Measurements from ENCODE around the gene ELL. TPM values are rescaled to one million over a fixed set of nuclear protein-coding genes. Genes with fewer than 3 reads are reported as not detected.
A peak's percentile ranks its signal among the peaks of the same experiment; 100 is the strongest.

The ELL gene
- total RNA-seq, 1 donor from 2014 or later, result 23.6 TPM

DNA sequence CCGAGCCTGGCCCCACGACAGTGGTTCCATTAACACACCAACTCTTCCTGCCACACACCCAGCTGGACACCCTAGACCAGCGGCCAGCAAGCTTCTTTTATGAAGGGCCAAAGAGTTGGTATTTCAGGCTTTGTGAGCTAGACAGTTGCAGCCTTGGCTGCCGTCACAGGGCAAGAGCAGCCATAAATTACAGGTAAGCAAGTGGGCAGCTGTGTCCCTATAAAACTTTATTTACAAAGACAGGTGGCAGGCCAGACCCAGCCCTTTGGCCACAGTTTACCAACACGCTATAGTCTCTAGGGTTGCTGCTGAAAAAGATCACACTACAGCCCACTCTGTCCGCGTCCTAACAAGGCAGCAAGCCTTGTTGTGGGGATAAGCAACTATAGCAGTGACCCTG is 13.3 kb downstream of the ELL start:
- no peak for DNase-seq (ENCODE audit: low spot score)
- Mint-ChIP-seq H3K4me1 (ENCODE audit: low read depth) (peaks cover 34% of the 10 kb centered on the region), H3K36me3 (ENCODE audit: low read depth) (peaks cover 2% of the 10 kb centered on the region), H3K27ac (no peak overlapping the region), H3K4me3 (no peak overlapping the region), H3K9me3 (no peaks in the 10 kb centered on the region), H3K27me3 (ENCODE audit: insufficient read depth) (no peaks in the 10 kb centered on the region)
- intact Hi-C loops (cut with micrococcal nuclease), result no loop called here

DNA sequence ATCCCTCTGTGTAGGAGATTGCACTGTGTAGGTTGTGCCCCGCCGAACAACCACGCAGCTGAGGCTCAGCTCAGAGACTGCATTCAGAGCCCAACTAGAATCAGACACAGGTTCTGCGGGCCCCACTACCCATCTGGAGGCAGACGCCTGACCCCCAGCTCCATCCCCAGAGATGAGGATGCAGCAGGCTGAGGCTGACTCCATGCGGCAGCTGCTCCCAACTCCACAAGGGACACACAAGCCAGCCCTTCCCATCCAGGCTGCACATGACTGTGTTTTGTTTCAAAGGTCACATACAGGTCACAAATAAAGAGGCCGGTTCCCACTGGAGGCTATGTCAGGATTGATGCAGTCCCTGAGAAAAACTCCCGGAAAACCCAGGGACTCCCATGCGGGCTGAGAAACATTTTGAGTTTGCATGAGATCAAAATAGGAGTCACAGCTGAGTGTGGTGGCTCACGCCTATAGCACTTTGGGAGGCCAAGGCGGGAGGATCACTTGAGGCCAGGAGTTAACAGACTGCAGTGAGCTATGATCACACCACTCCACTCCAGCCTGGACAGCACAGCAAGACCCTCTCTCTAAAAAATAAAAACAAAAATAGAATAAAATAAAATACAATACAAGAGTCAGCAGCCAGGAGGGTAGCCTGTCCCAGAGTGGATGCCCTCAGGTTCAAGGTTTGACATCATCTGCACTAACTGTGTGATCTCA is 14.0 kb downstream of the ELL start:
- DNase-seq (ENCODE audit: low spot score), result no peak
- intact Hi-C loops (cut with micrococcal nuclease), result no loop called here

GRCh38 chr19:18507021-18507726 is 14.7 kb downstream of the ELL start:
- Mint-ChIP-seq H3K4me1 (ENCODE audit: low read depth) (peaks cover 46% of the 10 kb centered on the region), H3K27ac (peak overlapping the region; percentile 82), H3K9me3 (no peaks in the 10 kb centered on the region), H3K36me3 (ENCODE audit: low read depth) (no peaks in the 10 kb centered on the region), H3K4me3 (peak overlapping the region; percentile 57), H3K27me3 (ENCODE audit: insufficient read depth) (no peaks in the 10 kb centered on the region)
- no peak for DNase-seq (ENCODE audit: low spot score)
- intact Hi-C loops (cut with micrococcal nuclease), result no loop called here

More for the DNA sequence above, 14.0 kb downstream of the ELL start:
- H3K4me3 Mint-ChIP-seq, result peak overlapping the region; percentile 57
- peaks cover 40% of the 10 kb centered on the region for H3K4me1 Mint-ChIP-seq (ENCODE audit: low read depth)
- H3K36me3 Mint-ChIP-seq (ENCODE audit: low read depth), result no peaks in the 10 kb centered on the region
- H3K27me3 Mint-ChIP-seq (ENCODE audit: insufficient read depth), result no peaks in the 10 kb centered on the region
- H3K27ac Mint-ChIP-seq, result peak overlapping the region; percentile 82
- no peaks in the 10 kb centered on the region for H3K9me3 Mint-ChIP-seq

DNA sequence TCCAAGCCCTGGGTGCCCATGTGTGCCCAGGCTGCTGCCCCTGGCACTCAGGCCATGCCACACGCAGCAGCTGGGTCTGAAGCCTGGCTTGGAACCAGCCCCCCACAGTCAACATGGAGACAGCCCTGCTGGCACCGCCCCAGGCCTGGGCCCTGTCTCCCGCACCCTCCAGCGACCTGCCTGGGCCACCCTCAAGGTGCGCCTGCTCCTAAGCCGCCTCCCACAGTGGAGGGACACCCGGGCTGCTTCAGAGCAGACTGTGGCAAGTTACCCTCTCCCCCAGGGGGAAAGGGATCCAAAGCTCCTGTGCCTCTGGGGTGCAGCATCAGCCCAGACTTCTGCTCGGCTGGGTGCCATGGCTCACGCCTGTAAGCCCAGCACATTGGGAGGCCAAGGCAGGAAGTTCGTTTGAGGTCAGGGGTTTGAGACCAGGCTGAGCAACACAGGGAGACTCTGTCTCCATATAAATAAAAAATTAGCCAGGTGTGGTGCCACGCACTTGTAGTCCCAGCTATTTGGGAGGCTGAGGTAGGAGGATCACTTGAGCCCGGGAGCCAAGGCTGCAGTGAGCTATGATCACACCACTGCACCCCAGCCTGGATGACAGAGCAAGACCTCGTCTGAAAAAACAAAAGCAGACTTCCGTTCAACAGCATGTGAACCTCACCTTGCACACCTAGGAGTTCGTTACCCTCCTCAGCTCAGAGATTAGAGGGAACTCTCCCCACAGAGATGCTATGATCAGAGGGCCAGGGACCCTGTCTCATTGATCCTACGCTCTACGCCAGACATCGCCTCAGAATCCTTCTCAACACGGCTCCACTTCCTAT is 15.6 kb downstream of the ELL start:
- Mint-ChIP-seq H3K36me3 (ENCODE audit: low read depth) (no peaks in the 10 kb centered on the region), H3K9me3 (no peaks in the 10 kb centered on the region), H3K4me1 (ENCODE audit: low read depth) (peaks cover 49% of the 10 kb centered on the region), H3K4me3 (no peak overlapping the region), H3K27ac (peak overlapping the region; percentile 82), H3K27me3 (ENCODE audit: insufficient read depth) (no peaks in the 10 kb centered on the region)
- intact Hi-C loops (cut with micrococcal nuclease), result no loop called here
- no peak for DNase-seq (ENCODE audit: low spot score)

DNA sequence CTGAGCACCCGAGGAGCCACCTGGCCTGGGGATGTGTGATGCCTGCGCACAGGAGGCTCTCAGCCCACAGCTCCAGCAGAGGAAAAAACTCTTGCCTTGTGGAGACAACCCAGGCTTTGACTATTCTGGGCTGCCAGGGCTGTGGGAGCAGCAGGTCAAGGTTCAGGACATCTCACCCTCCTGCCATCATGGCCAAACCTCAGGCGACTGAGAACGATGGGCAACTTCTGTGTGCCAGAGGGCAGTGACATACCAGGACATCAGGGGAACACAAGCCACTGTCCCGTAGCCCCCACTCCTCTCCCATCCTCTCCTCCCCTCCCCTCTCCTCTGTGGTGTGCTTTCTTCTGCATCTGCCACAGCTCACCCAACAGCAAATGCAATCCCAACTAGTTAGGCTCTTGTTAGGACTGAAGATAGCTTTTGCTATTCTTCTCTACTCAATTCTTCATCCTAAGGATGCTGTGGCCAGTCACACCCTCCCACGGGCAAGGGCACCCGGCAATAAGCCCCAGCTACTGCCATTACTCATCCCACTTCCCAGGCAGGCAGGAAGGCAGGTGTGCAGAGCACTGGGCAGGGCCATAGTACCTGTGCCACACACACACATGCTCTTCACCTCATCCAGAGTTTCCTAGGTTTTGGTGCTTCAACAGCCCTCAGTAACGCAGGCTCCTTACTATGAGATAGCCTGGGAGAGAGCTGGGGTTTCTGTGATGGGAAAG is 16.8 kb downstream of the ELL start:
- H3K27me3 Mint-ChIP-seq (ENCODE audit: insufficient read depth), result no peaks in the 10 kb centered on the region
- H3K4me1 Mint-ChIP-seq (ENCODE audit: low read depth), result peaks cover 60% of the 10 kb centered on the region
- no peak for DNase-seq (ENCODE audit: low spot score)
- peaks cover 2% of the 10 kb centered on the region for H3K36me3 Mint-ChIP-seq (ENCODE audit: low read depth)
- H3K4me3 Mint-ChIP-seq, result peak overlapping the region; percentile 20
- H3K9me3 Mint-ChIP-seq, result no peaks in the 10 kb centered on the region
- intact Hi-C loops (cut with micrococcal nuclease), result no loop called here
- H3K27ac Mint-ChIP-seq, result peak overlapping the region; percentile 27

DNA sequence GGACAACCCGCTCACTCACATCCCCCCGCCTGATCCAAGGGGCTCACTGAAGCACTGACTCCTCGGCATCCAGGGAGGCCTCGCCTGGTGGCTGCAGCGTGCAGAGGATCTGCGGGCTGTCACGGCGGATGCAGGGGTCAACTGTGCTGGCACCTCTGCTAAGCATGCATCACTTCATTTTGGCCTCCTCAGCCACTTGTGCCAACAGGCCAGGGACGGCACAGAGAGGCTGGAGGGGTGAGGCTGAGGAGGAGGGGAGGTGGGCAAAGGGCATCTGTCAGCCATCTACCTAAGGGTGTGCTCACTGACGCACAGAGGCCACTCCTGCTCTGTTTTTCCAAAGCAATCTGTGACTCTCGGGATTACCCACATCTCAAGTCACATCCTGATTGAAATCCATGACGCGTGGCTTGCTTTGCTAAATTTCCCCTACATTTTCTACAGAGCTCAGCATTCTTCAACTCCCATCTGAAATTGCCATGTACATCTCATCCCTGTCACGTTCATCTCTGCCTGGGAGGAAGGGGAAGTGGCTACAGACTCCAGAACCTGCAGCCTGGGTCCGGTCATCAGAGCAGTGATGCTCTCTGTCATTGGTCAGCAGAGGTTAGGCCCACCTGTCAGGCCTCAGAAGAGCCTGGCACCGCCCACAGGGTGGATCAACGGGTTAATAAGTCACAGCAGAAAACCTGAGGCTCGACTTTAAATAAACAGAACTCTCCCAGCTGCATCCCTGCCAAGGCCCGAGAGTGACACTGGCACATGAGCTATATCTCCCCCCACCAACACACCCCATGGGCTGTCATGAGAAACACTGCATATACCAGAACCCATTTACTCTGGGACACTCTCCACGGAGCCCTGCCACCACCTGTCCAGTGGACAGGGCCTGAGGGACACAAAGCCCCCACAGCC is 17.6 kb downstream of the ELL start:
- no peak overlapping the region for H3K4me3 Mint-ChIP-seq
- intact Hi-C loops (cut with micrococcal nuclease), result no loop called here
- no peak overlapping the region for H3K27ac Mint-ChIP-seq

GRCh38 chr19:18503337-18503970 is 18.4 kb downstream of the ELL start:
- no peak for DNase-seq (ENCODE audit: low spot score)
- H3K27ac Mint-ChIP-seq, result peak overlapping the region; percentile 52
- H3K4me3 Mint-ChIP-seq, result no peak overlapping the region
- H3K4me1 Mint-ChIP-seq (ENCODE audit: low read depth), result peaks cover 72% of the 10 kb centered on the region
- H3K27me3 Mint-ChIP-seq (ENCODE audit: insufficient read depth), result no peaks in the 10 kb centered on the region
- H3K9me3 Mint-ChIP-seq, result no peaks in the 10 kb centered on the region
- intact Hi-C loops (cut with micrococcal nuclease), result no loop called here
- H3K36me3 Mint-ChIP-seq (ENCODE audit: low read depth), result peaks cover 2% of the 10 kb centered on the region

More for the DNA sequence above, 17.6 kb downstream of the ELL start:
- no peaks in the 10 kb centered on the region for H3K27me3 Mint-ChIP-seq (ENCODE audit: insufficient read depth)
- no peaks in the 10 kb centered on the region for H3K9me3 Mint-ChIP-seq
- peaks cover 2% of the 10 kb centered on the region for H3K36me3 Mint-ChIP-seq (ENCODE audit: low read depth)
- peaks cover 66% of the 10 kb centered on the region for H3K4me1 Mint-ChIP-seq (ENCODE audit: low read depth)
- DNase-seq (ENCODE audit: low spot score), result no peak

DNA sequence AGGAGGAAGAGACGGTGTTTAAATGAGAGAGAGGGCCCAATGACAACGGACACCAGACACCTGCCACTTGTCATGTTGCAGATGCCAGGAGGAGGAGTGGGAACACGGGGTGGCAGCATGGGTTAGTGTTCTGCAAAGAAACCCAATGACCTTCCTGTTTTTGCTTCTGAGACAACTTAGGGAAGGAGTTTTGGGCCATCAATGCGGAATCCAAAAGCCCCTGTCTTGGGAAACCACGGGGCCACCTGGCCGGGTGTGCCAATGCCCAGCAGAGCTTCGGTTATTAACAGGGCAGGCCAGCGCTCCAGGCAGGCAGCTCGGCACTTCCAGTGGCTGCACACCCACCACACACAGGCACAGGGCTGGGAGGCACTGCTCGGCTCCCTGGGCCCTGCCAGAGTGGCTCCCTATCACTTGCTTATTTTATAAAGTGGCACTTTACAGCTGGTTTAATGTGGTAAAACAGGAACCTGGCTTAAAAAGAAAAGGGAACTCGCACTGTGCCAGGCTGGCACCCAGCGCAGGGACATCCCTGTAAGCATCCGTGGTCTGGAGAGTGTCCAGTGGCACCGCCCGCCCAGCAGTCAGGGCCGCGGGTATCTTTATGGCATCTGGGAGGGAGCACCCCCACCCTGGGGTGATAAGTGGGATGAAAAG is 19.1 kb downstream of the ELL start:
- intact Hi-C loops (cut with micrococcal nuclease), result no loop called here
- H3K4me3 Mint-ChIP-seq, result no peak overlapping the region
- DNase-seq (ENCODE audit: low spot score), result no peak
- peaks cover 2% of the 10 kb centered on the region for H3K36me3 Mint-ChIP-seq (ENCODE audit: low read depth)
- peak overlapping the region; percentile 52 for H3K27ac Mint-ChIP-seq
- no peaks in the 10 kb centered on the region for H3K9me3 Mint-ChIP-seq
- no peaks in the 10 kb centered on the region for H3K27me3 Mint-ChIP-seq (ENCODE audit: insufficient read depth)
- H3K4me1 Mint-ChIP-seq (ENCODE audit: low read depth), result peaks cover 70% of the 10 kb centered on the region

- Mint-ChIP-seq H3K4me1 (ENCODE audit: low read depth) (peaks cover 66% of the 10 kb centered on the region), H3K27me3 (ENCODE audit: insufficient read depth) (no peaks in the 10 kb centered on the region), H3K4me3 (no peak overlapping the region), H3K36me3 (ENCODE audit: low read depth) (peaks cover 2% of the 10 kb centered on the region), H3K9me3 (no peaks in the 10 kb centered on the region), H3K27ac (peak overlapping the region; percentile 41)
- intact Hi-C loops (cut with micrococcal nuclease), result no loop called here
- DNase-seq (ENCODE audit: low spot score), result no peak
Measured at GRCh38 chr19:18502246-18502637, 19.6 kb downstream of the ELL start.

- no peak overlapping the region for H3K27ac Mint-ChIP-seq
- H3K4me1 Mint-ChIP-seq (ENCODE audit: low read depth), result peaks cover 66% of the 10 kb centered on the region
- no peak overlapping the region for H3K4me3 Mint-ChIP-seq
- intact Hi-C loops (cut with micrococcal nuclease), result no loop called here
- no peaks in the 10 kb centered on the region for H3K27me3 Mint-ChIP-seq (ENCODE audit: insufficient read depth)
- H3K9me3 Mint-ChIP-seq, result no peaks in the 10 kb centered on the region
- DNase-seq (ENCODE audit: low spot score), result no peak
- peaks cover 2% of the 10 kb centered on the region for H3K36me3 Mint-ChIP-seq (ENCODE audit: low read depth)
Measured at GRCh38 chr19:18501832-18502231, 20.0 kb downstream of the ELL start.

DNA sequence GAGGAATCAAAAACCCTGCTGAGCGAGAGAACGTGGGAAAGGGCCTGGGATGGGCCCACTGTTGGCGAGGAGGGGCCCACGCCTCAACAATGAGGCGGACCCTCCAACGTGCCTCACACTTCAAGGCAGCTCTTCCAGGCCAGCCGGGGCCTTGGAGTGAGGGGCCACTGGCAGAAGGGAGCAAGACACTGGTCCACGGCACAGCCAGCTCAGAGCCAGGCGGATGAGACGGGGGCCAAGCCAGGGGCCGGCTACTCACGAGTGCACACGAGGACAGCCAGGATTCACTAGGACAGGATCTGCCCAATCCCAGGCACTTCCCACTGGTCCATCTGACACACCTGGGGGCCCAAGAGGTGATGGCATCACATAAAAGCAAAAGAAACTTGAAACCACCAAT is 20.5 kb downstream of the ELL start:
- no peaks in the 10 kb centered on the region for H3K9me3 Mint-ChIP-seq
- no peak overlapping the region for H3K4me3 Mint-ChIP-seq
- peaks cover 2% of the 10 kb centered on the region for H3K36me3 Mint-ChIP-seq (ENCODE audit: low read depth)
- intact Hi-C loops (cut with micrococcal nuclease), result no loop called here
- H3K4me1 Mint-ChIP-seq (ENCODE audit: low read depth), result peaks cover 66% of the 10 kb centered on the region
- DNase-seq (ENCODE audit: low spot score), result no peak
- no peak overlapping the region for H3K27ac Mint-ChIP-seq
- H3K27me3 Mint-ChIP-seq (ENCODE audit: insufficient read depth), result no peaks in the 10 kb centered on the region

Measured in activated T-helper 1 cell treated with anti-CD3 and anti-CD28 coated beads, Interleukin-12 subunit alpha, Interleukin-12 subunit beta, Interleukin-2, Interleukin-4 antibody, amounts not matched to agents 30 ng/mL and 10 ng/mL and 1 ng/mL, durations not matched to agents 14 hours and 24 hours and 36 hours (primary cell).